IMR-90 (cell line): ENCODE measurements around the gene RNF224. TPM values are rescaled to one million over a fixed set of nuclear protein-coding genes. Genes with fewer than 3 reads are reported as not detected.

Experiments
- ATAC-seq: fragments of 200-7000 bp; cut with Tn5 transposase; 2 replicates; pipeline ENCODE4 v1.9.1; 2020; ENCODE audit warnings: low read depth, mild to moderate bottlenecking, moderate library complexity
- BruUV-seq: library from RNA; stranded (reverse); fragments of 400-500 nt; replicated peaks from 2 replicates; lab custom pipeline; 2021; lab: Mats Ljungman, UMichigan
- CTCF ChIA-PET: fragments of 300-600 bp; formaldehyde crosslinking; extraction: SDS; loops from one replicate; lab custom pipeline; 2021; ENCODE audit warnings: antibody characterized with exemption; lab: Yijun Ruan, JAX
- POLR2A ChIA-PET: fragments of 300-600 bp; sonication (Branson Sonifier 250); formaldehyde crosslinking; loops from one replicate; lab custom pipeline; 2022; ENCODE audit warnings: antibody characterized with exemption; ENCODE audit not compliant: unreplicated experiment; lab: Charles Lee
- DNase-seq: peaks from one replicate; pipeline ENCODE4 v3.0.0; 2013
- H2AFZ ChIP-seq: replicated peaks from 2 replicates; pipeline ENCODE3; 2013; ENCODE audit warnings: low read length, mild to moderate bottlenecking; ENCODE audit not compliant: poor library complexity
- H2AK5ac ChIP-seq: 2 replicates; pipeline ENCODE4 v1.6.1; 2013; ENCODE audit warnings: low read depth, low read length, inconsistent platforms
- H2AK9ac ChIP-seq: replicated peaks from 2 replicates; pipeline ENCODE3; 2013; ENCODE audit warnings: mild to moderate bottlenecking, low read depth, low read length, moderate library complexity; ENCODE audit not compliant: poor library complexity
- H2BK120ac ChIP-seq: 2 replicates; pipeline ENCODE4 v1.6.1; 2013; ENCODE audit warnings: low read depth, low read length, inconsistent platforms
- H2BK15ac ChIP-seq: 3 replicates; pipeline ENCODE4 v1.6.1; 2013; ENCODE audit warnings: low read depth, low read length, inconsistent platforms
- H2BK20ac ChIP-seq: 2 replicates; pipeline ENCODE4 v1.6.1; 2013; ENCODE audit warnings: low read depth, mild to moderate bottlenecking, inconsistent platforms, low read length, moderate library complexity
- H2BK5ac ChIP-seq: 2 replicates; pipeline ENCODE4 v1.6.1; 2013; ENCODE audit warnings: mild to moderate bottlenecking, low read depth, low read length, inconsistent platforms; ENCODE audit not compliant: poor library complexity, severe bottlenecking
- H3K14ac ChIP-seq: replicated peaks from 2 replicates; pipeline ENCODE4 v1.6.1; 2013; ENCODE audit warnings: low read depth, low read length, inconsistent platforms
- H3K18ac ChIP-seq: 2 replicates; pipeline ENCODE4 v1.6.1; 2013; ENCODE audit warnings: low read depth, low read length, control low read depth
- H3K23ac ChIP-seq: 2 replicates; pipeline ENCODE4 v1.6.1; 2013; ENCODE audit warnings: low read depth, low read length, inconsistent platforms
- H3K27ac ChIP-seq: 2 replicates; pipeline ENCODE4 v1.5.1; 2013; ENCODE audit warnings: mild to moderate bottlenecking, control low read depth, low read length; ENCODE audit not compliant: insufficient read depth
- H3K27me3 ChIP-seq: 2 replicates; pipeline ENCODE4 v1.6.1; 2013; ENCODE audit warnings: low read length; ENCODE audit not compliant: control insufficient read depth, insufficient read depth
- H3K36me3 ChIP-seq: 2 replicates; pipeline ENCODE4 v1.6.1; 2013; ENCODE audit warnings: low read length, mixed read lengths; ENCODE audit not compliant: control insufficient read depth, insufficient read depth
- H3K4ac ChIP-seq: 2 replicates; pipeline ENCODE4 v1.6.1; 2013; ENCODE audit warnings: low read depth, low read length, inconsistent platforms
- H3K4me1 ChIP-seq: 2 replicates; pipeline ENCODE4 v1.6.1; 2013; ENCODE audit warnings: low read length, mixed read lengths; ENCODE audit not compliant: control insufficient read depth, insufficient read depth
- H3K4me2 ChIP-seq: 2 replicates; pipeline ENCODE4 v1.6.1; 2013; ENCODE audit warnings: low read depth, mild to moderate bottlenecking, control low read depth, low read length, moderate library complexity
- H3K4me3 ChIP-seq: 2 replicates; pipeline ENCODE4 v1.5.1; 2013; ENCODE audit warnings: low read depth, mild to moderate bottlenecking, control low read depth, low read length, moderate library complexity; ENCODE audit not compliant: insufficient read depth
- H3K56ac ChIP-seq: 2 replicates; pipeline ENCODE4 v1.6.1; 2013; ENCODE audit warnings: low read length, inconsistent platforms; ENCODE audit not compliant: insufficient read depth; ENCODE audit errors: extremely low read depth
- H3K79me1 ChIP-seq, 2 experiments: 2 replicates each; pipeline ENCODE4 v1.6.1; 2013; ENCODE audit warnings: low read length in 2 of 2, inconsistent platforms in 1 of 2, low read depth in 1 of 2
- H3K9ac ChIP-seq: 2 replicates; pipeline ENCODE4 v1.6.1; 2013; ENCODE audit warnings: low read depth, low read length, control low read depth
- H3K9me1 ChIP-seq: 2 replicates; pipeline ENCODE4 v1.6.1; 2013; ENCODE audit warnings: low read length, inconsistent platforms; ENCODE audit not compliant: insufficient read depth
- H3K9me3 ChIP-seq: 2 replicates; pipeline ENCODE4 v1.6.1; 2013; ENCODE audit warnings: low read length; ENCODE audit not compliant: control insufficient read depth, insufficient read depth
- H4K20me1 ChIP-seq: 2 replicates; pipeline ENCODE4 v1.6.1; 2013; ENCODE audit warnings: low read length, inconsistent platforms; ENCODE audit not compliant: insufficient read depth
- H4K5ac ChIP-seq: 2 replicates; pipeline ENCODE4 v1.6.1; 2013; ENCODE audit warnings: mild to moderate bottlenecking, low read depth, low read length, control low read depth
- H4K8ac ChIP-seq, 2 experiments: 2 replicates each; pipeline ENCODE4 v1.6.1; 2013; ENCODE audit warnings: low read depth in 2 of 2, low read length in 2 of 2, control low read depth in 1 of 2, inconsistent platforms in 1 of 2
- H4K91ac ChIP-seq: 2 replicates; pipeline ENCODE4 v1.6.1; 2013; ENCODE audit warnings: low read depth, low read length, inconsistent platforms; ENCODE audit not compliant: insufficient read depth
- BHLHE40 ChIP-seq: fragments of 150-350 bp; IDR thresholded peaks from 2 replicates; pipeline ENCODE4 v1.6.1; 2016; ENCODE audit warnings: mild to moderate bottlenecking, low read depth, low read length
- ELK1 ChIP-seq: fragments of 150-350 bp; IDR thresholded peaks from 2 replicates; pipeline ENCODE4 v1.6.1; 2016; ENCODE audit warnings: low read depth, mild to moderate bottlenecking, low read length, moderate library complexity, borderline replicate concordance
- FOS ChIP-seq: fragments of 150-350 bp; IDR thresholded peaks from 2 replicates; pipeline ENCODE4 v1.6.1; 2016; ENCODE audit warnings: low read depth, low read length
- MXI1 ChIP-seq: IDR thresholded peaks from 2 replicates; pipeline ENCODE4 v1.6.1; 2012; ENCODE audit warnings: low read depth, mild to moderate bottlenecking, low read length, moderate library complexity, borderline replicate concordance
- NFE2L2 ChIP-seq: fragments of 150-350 bp; IDR thresholded peaks from 2 replicates; pipeline ENCODE4 v1.6.1; 2016; ENCODE audit warnings: low read depth, mild to moderate bottlenecking, low read length
- RCOR1 ChIP-seq: IDR thresholded peaks from 2 replicates; pipeline ENCODE4 v1.6.1; 2012; ENCODE audit warnings: mild to moderate bottlenecking, low read length, improper control_type of control experiment; ENCODE audit not compliant: insufficient replicate concordance
- RFX5 ChIP-seq: IDR thresholded peaks from 2 replicates; pipeline ENCODE4 v1.8.0; 2012; ENCODE audit warnings: low read depth, mild to moderate bottlenecking, low read length, moderate library complexity
- SMC3 ChIP-seq: fragments of 150-350 bp; IDR thresholded peaks from 2 replicates; pipeline ENCODE4 v1.6.1; 2016; ENCODE audit warnings: low read depth, mild to moderate bottlenecking, antibody characterized with exemption, low read length, moderate library complexity
- WGBS, 2 experiments: methylation state at CpG; one replicate each; pipeline versions ENCODE4 v1.1.5 to v1.1.7; 2013; ENCODE audit warnings: missing lambda C conversion rate in 2 of 2; ENCODE audit not compliant: insufficient read length in 1 of 2; ENCODE audit errors: extremely low coverage in 2 of 2; 5-methylcytosine and 5-hydroxymethylcytosine counted together
- dilution Hi-C: fragments of 300-500 bp; cut with HindIII; formaldehyde crosslinking; loops from one replicate; pipeline ENCODE4 v1.14.3; 2018; ENCODE audit warnings: low sequenced_read_pairs; ENCODE audit not compliant: unreplicated experiment
- in situ Hi-C: fragments of 300-500 bp; cut with MboI; formaldehyde crosslinking; loops from 3 replicates; pipeline ENCODE4 v1.14.3; 2019; ENCODE audit warnings: low sequenced_read_pairs, inconsistent platforms, mixed read lengths
- intact Hi-C: fragments of 100-400 bp; cut with micrococcal nuclease; formaldehyde crosslinking; loops from 2 replicates; pipeline ENCODE4 v1.10.0; 2022
- polyA plus RNA-seq, 3 experiments: library from polyadenylated mRNA; depleted of rRNA; stranded (reverse); fragments of >200 nt; gene quantifications; 2 replicates each; pipeline ENCODE4 v1.2.3, GENCODE V29; 2012; ENCODE audit warnings: low replicate concordance in 1 of 3
- total RNA-seq: library from RNA; depleted of rRNA; stranded (reverse); fragments of >200 nt; gene quantifications from 2 replicates; pipeline ENCODE4 v1.2.3, GENCODE V29; 2012

RNF224 gene
- total and polyA plus RNA-seq, 2 of the 4 experiments (the other 2 are of a cell fraction) = not detected

- Histone ChIP-seq H2AK5ac (peak overlapping the region; percentile 49), H2BK20ac (no peak overlapping the region), H2BK15ac (no peak overlapping the region), H3K4me1 (peaks cover 11% of the 10 kb centered on the region), H3K9me3 (no peaks in the 10 kb centered on the region), H4K91ac (no peak overlapping the region; the same call in 1 of the 2 replicates), H4K5ac (no peak overlapping the region), H3K14ac (peak overlapping the region; percentile 78), H3K56ac (no peak overlapping the region), H3K4me2 (peak overlapping the region; percentile 90), H3K18ac (no peak overlapping the region), H2AFZ (peak overlapping the region; percentile 99), H3K27me3 (no peaks in the 10 kb centered on the region), H4K8ac (peak overlapping the region; percentile 75 to 94; a peak in 2 of 4 replicates), H3K79me1 (peaks cover 11 to 32% of the 10 kb centered on the region in 2 experiments; a peak in 3 of 4 replicates), H3K23ac (peak overlapping the region; percentile 31), H3K36me3 (peaks cover 15% of the 10 kb centered on the region), H2BK5ac (no peak overlapping the region), H3K27ac (peak overlapping the region; percentile 84; the same call in 1 of the 2 replicates), H4K20me1 (peaks cover 11% of the 10 kb centered on the region), H3K9ac (peak overlapping the region; percentile 88), H3K9me1 (no peaks in the 10 kb centered on the region), H3K4ac (peak overlapping the region; percentile 54), H2AK9ac (peak overlapping the region; percentile 98), H2BK120ac (no peak overlapping the region), H3K4me3 (peak overlapping the region; percentile 91)
- no TSS peak for BruUV-seq
- intact Hi-C loops (no loop called here), dilution Hi-C loops (no loop called here), in situ Hi-C loops (no loop called here)
- POLR2A ChIA-PET = interaction anchor here (1.2 to 2.3 kb wide), 2 partner anchors 9 to 13 kb away, joined by 5 to 9 read pairs; no protein-coding TSS in a partner anchor
- 60% methylated on average over 15 of the region's 21 CpGs; no CpG with 5 or more reads in 1 of the 2 experiments for WGBS, 2 experiments
- DNase-seq (no peak), ATAC-seq (peak; percentile 1; the same call in 1 of the 2 replicates)
- CTCF ChIA-PET = interaction anchor here (0.8 kb wide), 1 partner anchor 17 kb away, joined by 3 read pairs; no protein-coding TSS in a partner anchor
- no peak for TF ChIP-seq NFE2L2
- TF ChIP-seq BHLHE40 = no peak
- no peak for TF ChIP-seq ELK1
- no peak for TF ChIP-seq SMC3
- no peak for TF ChIP-seq MXI1
- TF ChIP-seq RCOR1 = no peak
- TF ChIP-seq FOS = no peak
- TF ChIP-seq RFX5 = no peak
Measured at GRCh38 chr9:137253717-137254623, 26.7 kb downstream of the RNF224 start.
